GM12801 (cell line): ENCODE data around the gene CPNE5.

Experiments used
- CTCF ChIP-seq: IDR thresholded peaks from one replicate; pipeline ENCODE4 v1.5.1; 2011; ENCODE audit warnings: control low read depth; ENCODE audit not compliant: insufficient read length; ENCODE audit errors: extremely low read depth

Gene CPNE5

DNA sequence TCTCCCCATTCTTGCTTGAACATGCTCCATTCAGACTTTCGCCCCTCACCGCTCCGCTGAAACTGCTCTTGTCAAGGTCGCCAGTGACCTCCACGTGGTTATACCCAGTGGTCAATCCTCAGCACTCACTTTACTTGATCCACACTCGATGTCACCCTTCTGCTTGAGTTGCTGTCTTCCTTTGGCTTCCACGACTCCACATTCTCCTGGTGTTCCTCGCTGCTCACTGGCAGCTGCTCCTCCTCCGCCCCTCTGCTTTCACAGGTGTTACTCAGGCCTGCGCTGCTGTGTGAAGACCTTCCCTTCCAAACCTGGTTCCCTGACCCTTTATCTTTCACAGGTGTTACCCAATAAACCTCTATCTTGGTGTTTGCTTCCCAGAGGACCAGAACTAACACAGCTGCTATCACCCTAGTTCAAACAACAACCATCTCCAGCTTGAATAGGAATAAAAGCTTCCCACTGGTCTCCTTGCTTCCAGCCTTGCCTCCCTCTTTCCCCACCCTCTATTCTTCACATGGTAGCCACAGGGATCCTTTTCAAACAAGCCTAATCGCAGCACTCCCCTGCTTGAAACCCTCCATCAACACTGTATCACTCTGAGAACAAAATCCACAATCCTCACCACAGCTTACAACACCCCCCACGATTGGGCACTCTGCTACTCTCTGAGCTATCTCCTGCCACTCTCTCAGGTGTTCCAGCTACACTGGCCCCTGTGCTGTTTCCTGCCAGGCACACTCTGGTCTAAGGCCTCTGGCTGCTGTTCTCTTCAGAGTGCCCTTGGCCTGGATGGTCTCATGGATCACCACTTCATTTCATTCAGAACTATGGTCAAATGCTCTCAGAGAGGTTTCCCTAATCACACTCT lies 24.7 kb upstream of the CPNE5 start:
- TF ChIP-seq CTCF, result no peak

DNA sequence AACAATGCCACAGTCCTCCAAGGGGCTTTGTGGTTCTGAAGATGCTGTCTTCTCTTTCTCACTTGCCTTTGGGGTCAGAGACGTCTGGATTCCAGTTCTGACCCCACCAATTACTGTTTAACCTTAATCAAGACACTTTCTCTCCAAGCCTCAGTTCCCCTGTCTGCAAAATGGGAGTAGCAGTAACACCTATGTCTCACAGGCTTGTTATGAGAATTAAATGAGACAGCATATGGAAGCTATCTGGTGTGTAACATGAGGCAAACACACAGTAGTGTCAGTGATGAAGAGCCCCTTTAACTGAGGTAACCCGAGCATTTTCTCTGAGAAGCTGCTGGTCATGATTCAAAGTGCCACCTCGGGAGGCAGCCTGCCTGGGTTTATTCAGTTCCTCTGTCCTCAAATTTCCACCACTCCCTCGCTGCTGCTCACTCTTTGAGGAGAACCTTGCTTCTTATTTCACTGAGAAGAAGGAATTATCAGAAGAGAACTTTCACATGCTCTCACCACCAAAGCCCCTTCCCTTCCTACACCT lies 23.7 kb upstream of the CPNE5 start:
- no peak for TF ChIP-seq CTCF

GRCh38 chr6:36862164-36862847 lies 23.1 kb upstream of the CPNE5 start:
- no peak for TF ChIP-seq CTCF

- TF ChIP-seq CTCF, result no peak
These were observed 20.9 kb upstream of the CPNE5 start for GRCh38 chr6:36860126-36860525.

GRCh38 chr6:36858407-36858981 lies 19.2 kb upstream of the CPNE5 start:
- no peak for TF ChIP-seq CTCF

DNA sequence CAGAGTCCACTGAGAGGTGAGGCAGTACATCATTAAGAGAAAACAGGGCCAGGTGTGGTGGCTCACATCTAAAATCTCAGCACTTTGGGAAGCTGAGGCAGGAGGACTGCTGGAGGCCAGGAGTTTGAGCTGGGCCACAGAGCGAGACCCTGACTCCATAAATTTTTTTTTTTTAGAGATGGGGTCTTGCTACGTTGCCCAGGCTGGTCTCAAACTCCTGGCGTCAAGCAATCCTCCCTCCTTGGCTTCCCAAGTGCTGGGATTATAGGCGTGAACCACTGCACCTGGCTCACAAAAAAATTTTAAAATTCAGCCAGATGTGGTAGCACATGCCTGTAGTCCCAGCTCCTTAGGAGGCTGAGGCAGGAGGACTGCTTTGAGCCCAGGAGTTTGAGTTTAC lies 18.1 kb upstream of the CPNE5 start:
- TF ChIP-seq CTCF, result no peak

- no peak for TF ChIP-seq CTCF
These were observed 17.0 kb upstream of the CPNE5 start for GRCh38 chr6:36856277-36856676.
